Measurements from ENCODE around the gene UNK. TPM values are rescaled to one million over a fixed set of nuclear protein-coding genes. Genes with fewer than 3 reads are reported as not detected.
A peak's percentile ranks its signal among the peaks of the same experiment; 100 is the strongest.

UNK gene
- total and polyA plus RNA-seq, 12 donors, result 11.6 to 21.3 (median 14.7) TPM

GRCh38 chr17:75771334-75772281 is 13.0 kb upstream of the UNK start:
- Histone ChIP-seq H3K4me3 (no peak overlapping the region), H3K27me3 (no peaks in the 10 kb centered on the region), H3K27ac (no peak overlapping the region), H3K36me3 (peaks cover 0 to 29% (median 3%) of the 10 kb centered on the region in 9 donors), H3K9me3 (no peaks in the 10 kb centered on the region), H3K4me1 (peaks cover 9 to 21% (median 17%) of the 10 kb centered on the region in 9 donors)
- ATAC-seq (no peak), DNase-seq (no peak)
- TF ChIP-seq CTCF (IDR thresholded peaks at IDR 0.05), result peak in 4 of 9 donors; percentile 7 to 31 (median 12)
- WGBS, 2 donors, result 75 to 77% methylated on average over 17 of the region's 17 CpGs
- intact Hi-C loops (cut with DNase I), result loop anchor here in 3 of 10 donors (5.0 to 10.0 kb wide), 3 partner anchors 53 to 121 kb away; partner anchors contain the start of gene TRIM47 (in 1 of the 3)

- ATAC-seq (peak in 1 of 8 donors; percentile 7), DNase-seq (no peak)
- peaks cover 0 to 46% (median 14%) of the 10 kb centered on the region in 9 donors for H3K36me3 ChIP-seq
- H3K9me3 ChIP-seq, result no peaks in the 10 kb centered on the region
- intact Hi-C loops (cut with DNase I), result loop anchor here in 3 of 10 donors (5.0 to 10.0 kb wide), 3 partner anchors 52 to 119 kb away; partner anchors contain the start of gene TRIM47 (in 1 of the 3)
- H3K27ac ChIP-seq, result no peak overlapping the region
- peaks cover 9 to 38% (median 33%) of the 10 kb centered on the region in 9 donors for H3K4me1 ChIP-seq
- no peaks in the 10 kb centered on the region for H3K27me3 ChIP-seq
- no peak overlapping the region for H3K4me3 ChIP-seq
- WGBS, 2 donors, result 85 to 91% methylated on average over 11 to 12 of the region's 12 CpGs
- no peak for TF ChIP-seq CTCF (IDR thresholded peaks at IDR 0.05)
Observed at GRCh38 chr17:75773121-75773807, 11.3 kb upstream of the UNK start.

- no peak for TF ChIP-seq CTCF (IDR thresholded peaks at IDR 0.05)
- WGBS, 2 donors, result 83 to 87% methylated on average over 15 of the region's 15 CpGs
- Histone ChIP-seq H3K4me3 (no peak overlapping the region), H3K9me3 (no peaks in the 10 kb centered on the region), H3K27ac (no peak overlapping the region), H3K4me1 (peaks cover 9 to 42% (median 34%) of the 10 kb centered on the region in 9 donors), H3K36me3 (peaks cover 4 to 52% (median 21%) of the 10 kb centered on the region in 9 donors), H3K27me3 (no peaks in the 10 kb centered on the region)
- no peak for DNase-seq
- ATAC-seq, result peak in 1 of 8 donors; percentile 25
- intact Hi-C loops (cut with DNase I), result loop anchor here in 3 of 10 donors (5.0 to 10.0 kb wide), 3 partner anchors 51 to 118 kb away; partner anchors contain the start of gene TRIM47 (in 1 of the 3)
Observed at GRCh38 chr17:75773808-75774470, 10.7 kb upstream of the UNK start.
